HUES48 (cell line): ENCODE measurements around the gene MYL5.

Experiments
- H3K27ac ChIP-seq: one replicate; pipeline ENCODE4 v1.7.0; 2013; ENCODE audit warnings: low read depth, low read length, inconsistent platforms
- H3K27me3 ChIP-seq: 2 replicates; pipeline ENCODE4 v1.6.1; 2013; ENCODE audit warnings: mild to moderate bottlenecking, low read length; ENCODE audit not compliant: control insufficient read depth, insufficient read depth
- H3K36me3 ChIP-seq: 2 replicates; pipeline ENCODE4 v1.6.1; 2013; ENCODE audit warnings: low read length; ENCODE audit not compliant: control insufficient read depth, insufficient read depth
- H3K4me1 ChIP-seq: 2 replicates; pipeline ENCODE4 v1.6.1; 2013; ENCODE audit warnings: mild to moderate bottlenecking, low read length; ENCODE audit not compliant: control insufficient read depth, insufficient read depth
- H3K4me3 ChIP-seq: 2 replicates; pipeline ENCODE4 v1.5.1; 2013; ENCODE audit warnings: mild to moderate bottlenecking, low read depth, low read length
- H3K9ac ChIP-seq: 2 replicates; pipeline ENCODE4 v1.6.1; 2013; ENCODE audit warnings: mild to moderate bottlenecking, low read depth, low read length, moderate library complexity
- H3K9me3 ChIP-seq: 2 replicates; pipeline ENCODE4 v1.6.1; 2013; ENCODE audit warnings: low read length; ENCODE audit not compliant: control insufficient read depth, insufficient read depth

The MYL5 gene

GRCh38 chr4:653080-653821 lies 21.1 kb upstream of the MYL5 start:
- no peak overlapping the region for H3K4me3 ChIP-seq
- no peaks in the 10 kb centered on the region for H3K36me3 ChIP-seq
- H3K27ac ChIP-seq = no peak overlapping the region
- no peaks in the 10 kb centered on the region for H3K9me3 ChIP-seq
- peaks cover 6% of the 10 kb centered on the region; the same call in 1 of the 2 replicates for H3K4me1 ChIP-seq
- H3K9ac ChIP-seq = no peak overlapping the region
- H3K27me3 ChIP-seq = no peaks in the 10 kb centered on the region

- Histone ChIP-seq H3K27ac (no peak overlapping the region), H3K27me3 (no peaks in the 10 kb centered on the region), H3K9ac (no peak overlapping the region), H3K9me3 (no peaks in the 10 kb centered on the region), H3K36me3 (no peaks in the 10 kb centered on the region), H3K4me3 (no peak overlapping the region), H3K4me1 (no peaks in the 10 kb centered on the region)
Measured at GRCh38 chr4:653831-654502, 20.4 kb upstream of the MYL5 start.

- Histone ChIP-seq H3K4me3 (no peak overlapping the region), H3K4me1 (no peaks in the 10 kb centered on the region), H3K27ac (no peak overlapping the region), H3K36me3 (no peaks in the 10 kb centered on the region), H3K27me3 (no peaks in the 10 kb centered on the region), H3K9ac (no peak overlapping the region), H3K9me3 (no peaks in the 10 kb centered on the region)
Measured at GRCh38 chr4:654503-654845, 19.9 kb upstream of the MYL5 start.

GRCh38 chr4:654871-655463 lies 19.4 kb upstream of the MYL5 start:
- Histone ChIP-seq H3K27ac (no peak overlapping the region), H3K4me3 (no peak overlapping the region), H3K9ac (no peak overlapping the region), H3K36me3 (no peaks in the 10 kb centered on the region), H3K27me3 (no peaks in the 10 kb centered on the region), H3K4me1 (no peaks in the 10 kb centered on the region), H3K9me3 (no peaks in the 10 kb centered on the region)

GRCh38 chr4:655464-656151 lies 18.7 kb upstream of the MYL5 start:
- H3K9ac ChIP-seq = no peak overlapping the region
- no peak overlapping the region for H3K27ac ChIP-seq
- H3K27me3 ChIP-seq = no peaks in the 10 kb centered on the region
- H3K4me1 ChIP-seq = no peaks in the 10 kb centered on the region
- H3K4me3 ChIP-seq = no peak overlapping the region
- H3K36me3 ChIP-seq = no peaks in the 10 kb centered on the region
- H3K9me3 ChIP-seq = no peaks in the 10 kb centered on the region

GRCh38 chr4:656436-657337 lies 17.7 kb upstream of the MYL5 start:
- H3K4me3 ChIP-seq = no peak overlapping the region
- no peak overlapping the region for H3K27ac ChIP-seq
- no peaks in the 10 kb centered on the region for H3K36me3 ChIP-seq
- no peak overlapping the region for H3K9ac ChIP-seq
- H3K4me1 ChIP-seq = no peaks in the 10 kb centered on the region
- H3K9me3 ChIP-seq = no peaks in the 10 kb centered on the region
- H3K27me3 ChIP-seq = no peaks in the 10 kb centered on the region

GRCh38 chr4:657338-657833 lies 17.0 kb upstream of the MYL5 start:
- Histone ChIP-seq H3K4me1 (no peaks in the 10 kb centered on the region), H3K4me3 (no peak overlapping the region), H3K9ac (no peak overlapping the region), H3K27ac (no peak overlapping the region), H3K36me3 (no peaks in the 10 kb centered on the region), H3K9me3 (no peaks in the 10 kb centered on the region), H3K27me3 (no peaks in the 10 kb centered on the region)

GRCh38 chr4:657834-658667 lies 16.3 kb upstream of the MYL5 start:
- Histone ChIP-seq H3K4me3 (no peak overlapping the region), H3K9ac (no peak overlapping the region), H3K27me3 (no peaks in the 10 kb centered on the region), H3K4me1 (no peaks in the 10 kb centered on the region), H3K27ac (no peak overlapping the region), H3K36me3 (no peaks in the 10 kb centered on the region), H3K9me3 (no peaks in the 10 kb centered on the region)

GRCh38 chr4:658681-659667 lies 15.4 kb upstream of the MYL5 start:
- H3K27ac ChIP-seq = no peak overlapping the region
- no peaks in the 10 kb centered on the region for H3K27me3 ChIP-seq
- H3K9me3 ChIP-seq = no peaks in the 10 kb centered on the region
- no peak overlapping the region for H3K4me3 ChIP-seq
- H3K4me1 ChIP-seq = no peaks in the 10 kb centered on the region
- no peak overlapping the region for H3K9ac ChIP-seq
- H3K36me3 ChIP-seq = no peaks in the 10 kb centered on the region
